Measurements from ENCODE around the gene DDR2. TPM values are rescaled to one million over a fixed set of nuclear protein-coding genes. Genes with fewer than 3 reads are reported as not detected.
"Not testable (repeated sequence)": the region's sequence is repeated elsewhere in the genome, so short reads cannot be mapped to it uniquely, and the experiment has no call there.

The DDR2 gene
- total RNA-seq, 1 experiment from 2014 or later = 36.5 TPM

- no peak for DNase-seq (ENCODE audit: low spot score)
Observed at GRCh38 chr1:162722036-162722435, 89.8 kb downstream of the DDR2 start.

DNA sequence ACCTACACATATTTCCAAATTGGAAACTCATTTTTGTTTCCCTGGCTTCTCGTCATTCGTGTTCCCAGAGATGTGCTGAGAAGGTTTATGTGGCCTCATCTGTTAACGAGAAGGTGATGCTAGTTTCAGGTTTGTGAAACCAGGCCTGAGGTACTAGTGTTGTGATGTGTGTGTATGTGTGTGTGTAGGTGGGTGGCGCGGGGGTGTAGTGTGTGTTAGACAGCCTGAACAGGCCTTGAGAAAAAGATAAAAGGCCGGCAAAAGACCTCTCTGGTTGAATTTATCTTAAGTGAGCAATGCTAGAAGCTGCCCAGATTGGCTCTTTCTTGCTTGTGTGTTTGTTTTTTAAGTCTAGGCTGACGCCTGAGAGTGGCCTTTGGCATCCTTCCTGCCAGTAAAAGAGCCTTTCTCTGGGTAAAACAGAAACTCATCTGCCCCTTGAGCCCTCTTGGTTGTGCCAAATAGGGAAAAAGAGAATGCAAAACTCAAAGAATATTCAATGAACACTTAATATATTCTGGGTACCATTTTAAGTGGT lies 92.4 kb downstream of the DDR2 start:
- DNase-seq (ENCODE audit: low spot score) = no peak

- no peak for DNase-seq (ENCODE audit: low spot score)
Observed at GRCh38 chr1:162725301-162725837, 93.1 kb downstream of the DDR2 start.

DNA sequence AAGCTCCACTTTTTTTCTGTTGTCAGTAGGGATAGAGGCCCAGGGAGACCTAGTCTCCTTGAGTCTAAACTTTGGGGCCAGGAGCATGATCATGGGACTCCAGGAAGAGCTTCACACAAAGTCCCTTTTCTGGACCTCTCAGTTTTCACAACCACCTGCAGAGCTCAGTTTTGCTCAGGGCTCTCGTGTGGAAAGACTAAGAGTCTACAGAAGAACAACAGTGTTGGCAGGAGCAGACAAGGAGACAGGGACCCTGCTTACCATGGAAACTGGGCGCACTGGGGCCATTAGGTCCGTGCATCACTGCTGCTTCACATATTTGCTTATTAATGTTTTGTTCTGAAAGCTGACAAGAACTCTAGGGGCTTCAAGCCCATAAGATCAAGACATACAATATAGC lies 94.3 kb downstream of the DDR2 start:
- no peak for DNase-seq (ENCODE audit: low spot score)

- DNase-seq (ENCODE audit: low spot score) = not testable (repeated sequence)
Observed at GRCh38 chr1:162727493-162727892, 95.2 kb downstream of the DDR2 start.

DNA sequence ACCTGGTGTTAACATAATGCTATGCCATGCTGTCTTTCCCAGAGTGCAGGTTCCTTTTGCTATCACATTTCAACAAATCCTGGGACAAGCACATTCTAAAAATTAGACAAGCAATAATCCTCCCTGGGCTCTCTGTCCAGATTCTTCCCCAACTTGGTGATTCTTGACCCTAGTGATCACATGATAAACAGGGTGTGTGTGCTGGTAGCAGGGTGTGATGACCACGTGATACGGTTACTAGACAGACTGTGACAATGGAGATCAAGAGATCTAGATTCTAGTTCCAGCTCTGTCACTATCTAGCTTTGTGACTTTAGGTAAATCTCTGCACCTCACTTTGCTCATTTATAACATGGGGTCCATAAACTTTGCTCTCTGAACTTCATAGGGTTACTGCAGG lies 96.3 kb downstream of the DDR2 start:
- no peak for DNase-seq (ENCODE audit: low spot score)

- DNase-seq (ENCODE audit: low spot score) = not testable (repeated sequence)
Observed at GRCh38 chr1:162729195-162729774, 97.0 kb downstream of the DDR2 start.

GRCh38 chr1:162732094-162732493 lies 99.8 kb downstream of the DDR2 start:
- DNase-seq (ENCODE audit: low spot score) = no peak

DNA sequence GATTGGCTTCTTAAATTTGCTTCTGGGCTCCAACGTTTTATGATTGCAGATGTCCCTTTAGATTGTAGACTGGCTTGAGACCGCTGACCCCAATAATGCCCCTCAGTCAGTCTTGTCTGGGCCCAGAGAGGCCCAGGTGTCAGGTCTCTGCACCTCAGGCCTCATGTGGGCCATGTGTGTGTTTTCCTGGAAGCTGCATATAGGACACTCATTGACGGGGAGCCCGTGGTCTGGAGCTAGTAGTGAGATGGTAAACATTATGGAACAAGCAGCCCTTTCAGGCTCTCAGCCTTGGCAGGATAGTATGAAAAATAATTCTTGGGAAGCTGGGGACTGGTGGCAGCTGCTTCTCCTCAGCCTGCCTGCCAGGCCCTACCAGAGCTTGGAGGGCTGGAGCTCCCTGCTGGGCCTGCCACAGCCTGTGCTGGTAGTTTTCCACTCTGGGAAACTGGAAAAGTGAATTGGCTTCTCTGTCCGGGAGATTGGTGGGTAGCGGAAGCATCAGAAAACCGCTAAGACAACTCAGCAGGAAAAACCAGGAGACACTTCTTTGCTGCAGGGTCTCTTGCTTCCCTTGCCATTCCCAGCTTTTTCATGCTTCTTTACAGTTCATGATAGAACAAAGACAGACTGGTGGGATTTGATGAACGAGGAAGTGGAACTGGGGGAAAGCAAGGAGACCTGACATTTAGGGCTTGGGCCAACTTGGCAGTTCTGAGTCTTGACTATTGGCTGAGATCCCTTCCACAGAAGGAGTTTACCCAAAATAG lies 100.5 kb downstream of the DDR2 start:
- no peak for DNase-seq (ENCODE audit: low spot score)

- DNase-seq (ENCODE audit: low spot score) = no peak
Observed at GRCh38 chr1:162733336-162733590, 101.0 kb downstream of the DDR2 start.

GRCh38 chr1:162734047-162734446 lies 101.8 kb downstream of the DDR2 start:
- DNase-seq (ENCODE audit: low spot score) = no peak

DNA sequence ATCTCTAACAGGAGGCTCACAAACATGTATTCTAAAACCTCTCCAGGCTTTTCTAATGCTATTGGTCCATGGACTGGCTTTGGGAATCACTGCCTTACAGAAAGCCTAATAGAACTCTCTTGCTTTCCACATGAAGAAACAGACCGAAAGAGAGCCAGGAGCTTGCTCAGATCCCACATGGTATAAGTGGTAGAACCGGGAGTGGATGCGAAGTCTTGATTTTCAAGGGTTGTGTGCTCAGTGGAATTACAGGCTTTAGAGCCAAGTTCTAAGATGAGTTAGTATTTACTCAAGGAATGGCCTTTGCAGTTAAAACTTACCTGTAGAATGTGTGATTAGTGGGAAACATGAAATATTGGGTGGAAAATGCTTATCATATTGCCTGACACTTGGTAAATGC lies 103.9 kb downstream of the DDR2 start:
- no peak for DNase-seq (ENCODE audit: low spot score)

GRCh38 chr1:162736633-162737067 lies 104.4 kb downstream of the DDR2 start:
- DNase-seq (ENCODE audit: low spot score) = no peak

GRCh38 chr1:162740755-162741154 lies 108.5 kb downstream of the DDR2 start:
- no peak for DNase-seq (ENCODE audit: low spot score)

GRCh38 chr1:162741574-162741973 lies 109.3 kb downstream of the DDR2 start:
- no peak for DNase-seq (ENCODE audit: low spot score)

GRCh38 chr1:162746264-162746942 lies 114.1 kb downstream of the DDR2 start:
- DNase-seq (ENCODE audit: low spot score) = not testable (repeated sequence)

GRCh38 chr1:162753001-162753658 lies 120.9 kb downstream of the DDR2 start:
- no peak for DNase-seq (ENCODE audit: low spot score)

DNA sequence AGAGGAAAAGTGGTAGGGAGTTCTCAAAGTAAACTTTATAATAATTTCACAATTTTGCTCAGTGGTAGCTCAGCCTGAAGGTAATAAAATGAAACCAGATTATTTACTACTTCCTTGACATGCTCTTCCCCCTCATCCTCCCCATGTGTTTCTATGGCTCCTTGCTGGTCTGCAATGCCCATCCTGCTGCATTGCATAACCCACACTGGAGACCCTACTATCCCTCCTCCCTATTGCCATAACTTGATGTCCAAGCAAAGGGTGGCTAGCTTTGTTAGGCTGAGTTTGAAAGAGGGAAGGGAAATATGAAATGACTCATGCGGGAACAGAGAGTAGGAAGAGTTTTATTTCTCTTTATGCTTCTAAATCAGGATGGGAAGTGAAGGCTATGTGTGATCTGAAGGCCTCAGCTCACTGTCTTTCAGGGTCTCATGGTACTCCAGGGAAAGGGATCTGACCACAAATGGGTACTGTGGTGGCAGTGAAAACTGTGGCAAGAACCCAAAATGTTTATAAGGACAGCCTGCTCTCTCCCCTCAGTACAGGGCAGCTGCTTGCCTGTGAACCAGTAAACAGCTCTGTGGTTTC lies 121.8 kb downstream of the DDR2 start:
- no peak for DNase-seq (ENCODE audit: low spot score)

DNA sequence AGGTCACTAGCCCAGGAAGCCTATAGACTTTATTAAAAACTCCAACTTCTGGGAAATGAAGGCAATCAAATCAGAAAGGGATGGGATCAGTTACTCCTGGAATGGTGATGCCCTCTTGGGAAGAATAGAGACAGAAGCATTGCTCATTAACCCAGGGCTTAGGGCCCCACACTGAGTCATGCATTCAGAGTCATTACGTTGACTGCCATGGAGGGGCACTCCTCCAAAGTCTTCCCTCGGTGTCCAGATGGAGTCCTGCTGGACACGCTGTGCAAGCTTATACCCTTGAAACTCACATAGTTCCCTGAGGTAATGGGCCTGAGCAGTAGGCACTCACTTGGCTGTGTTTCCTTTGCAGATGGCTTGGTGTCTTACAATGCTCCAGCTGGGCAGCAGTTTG lies 123.0 kb downstream of the DDR2 start:
- DNase-seq (ENCODE audit: low spot score) = no peak

DNA sequence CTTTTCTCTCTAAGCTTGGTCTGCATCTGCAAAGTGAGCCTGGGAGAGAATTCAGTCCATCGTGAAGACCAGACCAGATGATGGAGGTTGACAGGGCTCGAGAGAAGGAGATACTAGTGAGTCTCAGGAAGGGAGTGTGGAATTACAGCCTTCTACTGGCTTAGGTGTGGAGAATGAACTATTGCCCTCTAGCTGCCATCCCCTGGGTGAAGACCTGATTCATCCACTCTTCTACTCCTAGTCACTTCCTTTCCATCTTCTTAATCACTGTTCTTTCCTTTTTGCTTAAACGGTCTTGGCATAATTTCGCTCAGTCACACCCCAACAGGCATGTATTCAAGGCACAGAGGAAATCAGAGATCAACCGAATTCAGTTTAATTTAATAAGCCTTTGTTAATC lies 124.3 kb downstream of the DDR2 start:
- DNase-seq (ENCODE audit: low spot score) = no peak

DNA sequence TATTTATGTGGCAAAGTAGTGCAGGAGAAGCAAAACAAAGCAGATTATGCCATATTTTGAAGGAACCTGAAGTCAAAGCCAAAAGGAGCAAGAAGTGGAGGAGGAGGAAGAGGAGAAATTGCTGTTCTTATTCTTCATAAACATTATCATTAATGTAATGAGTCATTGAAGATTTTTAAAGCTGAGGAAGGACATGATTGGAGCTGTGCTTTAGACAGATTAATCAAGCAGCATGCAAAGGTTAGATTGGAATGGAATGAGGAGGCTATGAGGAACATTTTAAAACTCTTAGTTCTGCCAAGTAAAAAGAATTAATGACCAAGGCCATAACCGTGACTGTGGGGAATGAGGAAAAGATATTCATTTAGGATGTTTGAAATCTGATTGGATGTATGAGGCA lies 125.2 kb downstream of the DDR2 start:
- no peak for DNase-seq (ENCODE audit: low spot score)

GRCh38 chr1:162765788-162766187 lies 133.5 kb downstream of the DDR2 start:
- no peak for DNase-seq (ENCODE audit: low spot score)

Data from H4 (cell line).